K562 treated with DMSO at 1 percent for 24 hours (cell line): ENCODE results near the gene SCAF11. TPM values are rescaled to one million over a fixed set of nuclear protein-coding genes. Genes with fewer than 3 reads are reported as not detected.

Experiments
- total RNA-seq: library from RNA; unstranded; fragments of 300-600 nt; gene quantifications from 2 replicates; pipeline ENCODE4 v1.2.3, GENCODE V29; 2022; ENCODE audit warnings: low read depth; ENCODE audit not compliant: insufficient read depth

SCAF11 gene, protein sequence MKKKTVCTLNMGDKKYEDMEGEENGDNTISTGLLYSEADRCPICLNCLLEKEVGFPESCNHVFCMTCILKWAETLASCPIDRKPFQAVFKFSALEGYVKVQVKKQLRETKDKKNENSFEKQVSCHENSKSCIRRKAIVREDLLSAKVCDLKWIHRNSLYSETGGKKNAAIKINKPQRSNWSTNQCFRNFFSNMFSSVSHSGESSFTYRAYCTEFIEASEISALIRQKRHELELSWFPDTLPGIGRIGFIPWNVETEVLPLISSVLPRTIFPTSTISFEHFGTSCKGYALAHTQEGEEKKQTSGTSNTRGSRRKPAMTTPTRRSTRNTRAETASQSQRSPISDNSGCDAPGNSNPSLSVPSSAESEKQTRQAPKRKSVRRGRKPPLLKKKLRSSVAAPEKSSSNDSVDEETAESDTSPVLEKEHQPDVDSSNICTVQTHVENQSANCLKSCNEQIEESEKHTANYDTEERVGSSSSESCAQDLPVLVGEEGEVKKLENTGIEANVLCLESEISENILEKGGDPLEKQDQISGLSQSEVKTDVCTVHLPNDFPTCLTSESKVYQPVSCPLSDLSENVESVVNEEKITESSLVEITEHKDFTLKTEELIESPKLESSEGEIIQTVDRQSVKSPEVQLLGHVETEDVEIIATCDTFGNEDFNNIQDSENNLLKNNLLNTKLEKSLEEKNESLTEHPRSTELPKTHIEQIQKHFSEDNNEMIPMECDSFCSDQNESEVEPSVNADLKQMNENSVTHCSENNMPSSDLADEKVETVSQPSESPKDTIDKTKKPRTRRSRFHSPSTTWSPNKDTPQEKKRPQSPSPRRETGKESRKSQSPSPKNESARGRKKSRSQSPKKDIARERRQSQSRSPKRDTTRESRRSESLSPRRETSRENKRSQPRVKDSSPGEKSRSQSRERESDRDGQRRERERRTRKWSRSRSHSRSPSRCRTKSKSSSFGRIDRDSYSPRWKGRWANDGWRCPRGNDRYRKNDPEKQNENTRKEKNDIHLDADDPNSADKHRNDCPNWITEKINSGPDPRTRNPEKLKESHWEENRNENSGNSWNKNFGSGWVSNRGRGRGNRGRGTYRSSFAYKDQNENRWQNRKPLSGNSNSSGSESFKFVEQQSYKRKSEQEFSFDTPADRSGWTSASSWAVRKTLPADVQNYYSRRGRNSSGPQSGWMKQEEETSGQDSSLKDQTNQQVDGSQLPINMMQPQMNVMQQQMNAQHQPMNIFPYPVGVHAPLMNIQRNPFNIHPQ (N-terminal part only)
- total RNA-seq = 35.0 and 39.1 TPM in 2 replicates

DNA sequence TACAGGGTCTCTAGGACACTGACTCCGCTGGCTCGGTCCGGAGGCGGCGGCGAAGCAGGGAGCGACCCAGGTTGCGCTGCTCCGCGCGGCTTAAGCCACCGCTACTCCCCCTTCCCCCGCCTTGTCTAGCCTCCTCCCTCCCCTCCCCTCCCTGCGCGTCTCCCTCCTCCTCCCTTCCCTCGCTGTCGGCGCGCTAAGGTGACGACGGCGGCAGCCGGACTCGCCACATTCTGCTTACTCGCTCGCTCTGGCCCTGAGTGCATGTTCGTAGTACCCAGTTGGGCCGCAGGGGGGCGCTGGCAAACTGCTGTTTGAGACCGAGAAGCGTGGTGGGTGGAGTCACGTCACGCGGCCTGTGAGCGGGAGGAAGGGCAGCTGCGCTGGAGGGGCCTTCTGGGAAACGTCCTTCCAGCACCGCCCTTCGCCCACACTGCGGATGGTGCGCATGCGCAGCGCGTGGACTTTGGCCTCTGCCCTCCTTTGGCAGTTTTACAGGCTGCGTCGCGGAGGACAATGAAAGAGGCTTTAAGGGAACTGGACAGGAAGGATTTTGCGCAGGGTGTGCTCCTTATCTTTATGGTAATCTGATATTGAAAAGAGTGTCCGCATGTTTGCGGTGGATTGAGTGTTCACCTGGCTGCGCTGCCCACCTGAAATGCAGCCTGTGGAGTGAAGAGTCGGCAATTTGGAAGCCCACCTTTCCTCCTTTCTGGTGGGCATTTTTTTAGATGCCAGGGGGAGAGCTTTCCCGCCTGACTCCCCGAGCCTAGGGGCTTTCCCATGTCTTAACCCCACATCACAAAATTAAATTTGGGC lies at the start of gene SCAF11:
Gene SCAF11 (minus strand): TSS at position 107 of the 816 bp plus-strand sequence. CDS start 26,407 bp downstream, outside the sequence.

